Lower leg skin (tissue), 4 donors: Measurements from ENCODE around the gene ANO8. TPM values are rescaled to one million over a fixed set of nuclear protein-coding genes. Genes with fewer than 3 reads are reported as not detected.

Experiments
- DNase-seq, 2 donors: peaks; one replicate each; pipeline ENCODE4 v3.0.0-alpha.2; 2019; ENCODE audit warnings: low spot score in 2 of 2
- H3K4me3 ChIP-seq: fragments of 200-600 bp; sonication (generic); 2 replicates; pipeline ENCODE4 v1.5.1; 2017; ENCODE audit warnings: mild to moderate bottlenecking, low read depth; ENCODE audit not compliant: poor library complexity, severe bottlenecking
- POLR2A ChIP-seq, 2 donors: fragments of 450-650 bp; IDR thresholded peaks; one replicate each; pipeline ENCODE4 v1.6.1; 2016 to 2017; ENCODE audit warnings: antibody characterized with exemption in 2 of 2, mild to moderate bottlenecking in 1 of 2, moderate library complexity in 1 of 2
- whole genome bisulfite sequencing, 2 donors: methylation state at CpG; one replicate each; pipeline ENCODE4 v1.1.5; 2018; 5-methylcytosine and 5-hydroxymethylcytosine counted together
- intact Hi-C: fragments of 100-400 bp; cut with DNase I; formaldehyde crosslinking; loops from one replicate; pipeline ENCODE4 v1.15.0; 2023; ENCODE audit warnings: low total_unique reads
- total RNA-seq, 4 donors: library from RNA; depleted of rRNA; stranded (reverse); fragments of >200 nt; gene quantifications; one replicate each; pipeline ENCODE4 v1.1.0, GENCODE V29; 2016
- TF ChIP-seq, protein P1 (sequence below), 3 donors: fragments of 450-650 bp; IDR thresholded peaks; one replicate each; pipeline ENCODE4 v1.5.1; 2016; ENCODE audit warnings: antibody characterized with exemption in 3 of 3, mild to moderate bottlenecking in 3 of 3, moderate library complexity in 2 of 3

ANO8 gene
- total RNA-seq, 4 donors from 2014 or later: 31.1 to 56.8 (median 46.9) TPM

GRCh38 chr19:17327068-17327653, 7.5 kb downstream of the ANO8 start:
- no peak overlapping the region for H3K4me3 ChIP-seq
- 91 to 92% methylated on average over 7 to 24 of the region's 27 CpGs for WGBS, 2 donors
- intact Hi-C loops: no loop called here
- DNase-seq: no peak
- TF ChIP-seq, protein P1, sequence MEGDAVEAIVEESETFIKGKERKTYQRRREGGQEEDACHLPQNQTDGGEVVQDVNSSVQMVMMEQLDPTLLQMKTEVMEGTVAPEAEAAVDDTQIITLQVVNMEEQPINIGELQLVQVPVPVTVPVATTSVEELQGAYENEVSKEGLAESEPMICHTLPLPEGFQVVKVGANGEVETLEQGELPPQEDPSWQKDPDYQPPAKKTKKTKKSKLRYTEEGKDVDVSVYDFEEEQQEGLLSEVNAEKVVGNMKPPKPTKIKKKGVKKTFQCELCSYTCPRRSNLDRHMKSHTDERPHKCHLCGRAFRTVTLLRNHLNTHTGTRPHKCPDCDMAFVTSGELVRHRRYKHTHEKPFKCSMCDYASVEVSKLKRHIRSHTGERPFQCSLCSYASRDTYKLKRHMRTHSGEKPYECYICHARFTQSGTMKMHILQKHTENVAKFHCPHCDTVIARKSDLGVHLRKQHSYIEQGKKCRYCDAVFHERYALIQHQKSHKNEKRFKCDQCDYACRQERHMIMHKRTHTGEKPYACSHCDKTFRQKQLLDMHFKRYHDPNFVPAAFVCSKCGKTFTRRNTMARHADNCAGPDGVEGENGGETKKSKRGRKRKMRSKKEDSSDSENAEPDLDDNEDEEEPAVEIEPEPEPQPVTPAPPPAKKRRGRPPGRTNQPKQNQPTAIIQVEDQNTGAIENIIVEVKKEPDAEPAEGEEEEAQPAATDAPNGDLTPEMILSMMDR (IDR thresholded peaks at IDR 0.05): no peak
- no peak for TF ChIP-seq POLR2A (IDR thresholded peaks at IDR 0.05)

GRCh38 chr19:17326595-17326966, 8.1 kb downstream of the ANO8 start:
- no peak for DNase-seq
- intact Hi-C loops: no loop called here

DNA sequence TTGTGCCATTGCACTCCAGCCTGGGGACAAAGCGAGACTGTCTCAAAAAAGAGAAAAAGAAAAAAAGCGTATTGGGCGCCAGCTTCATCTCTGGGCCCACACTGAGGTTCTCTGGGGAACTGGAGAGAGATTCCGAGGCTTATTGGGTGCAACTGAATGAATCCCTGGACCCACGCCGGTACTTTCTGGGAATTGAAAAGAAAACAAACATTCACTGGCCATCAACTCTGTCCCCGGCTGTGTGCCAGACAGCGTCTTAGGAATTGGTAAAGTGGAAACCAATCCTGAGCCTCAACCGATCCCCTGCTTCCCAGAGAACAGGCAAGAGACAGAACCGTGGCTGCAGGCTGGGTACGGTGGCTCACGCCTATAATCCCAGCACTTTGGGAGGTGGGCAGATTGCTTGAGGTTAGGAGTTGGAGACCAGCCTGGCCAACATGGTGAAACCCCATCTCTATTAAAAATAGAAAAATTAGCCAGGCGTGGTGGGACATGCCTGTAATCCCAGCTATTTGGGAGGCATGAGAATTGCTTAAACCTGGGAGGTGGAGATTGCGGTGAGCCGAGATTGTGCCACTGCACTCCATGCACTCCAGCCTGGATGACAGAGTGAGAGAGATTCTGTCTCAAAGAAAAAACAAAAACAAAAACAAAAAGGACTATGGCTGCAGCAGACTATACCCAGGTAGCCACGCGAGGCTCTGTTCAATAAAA, 8.6 kb downstream of the ANO8 start:
- DNase-seq: peak in 1 of 2 donors; percentile 93
- H3K4me3 ChIP-seq: no peak overlapping the region
- intact Hi-C loops: no loop called here
- TF ChIP-seq POLR2A (IDR thresholded peaks at IDR 0.05): no peak
- TF ChIP-seq, protein P1 (IDR thresholded peaks at IDR 0.05): no peak
- WGBS, 2 donors: 66 to 70% methylated on average over 17 of the region's 17 CpGs

More at GRCh38 chr19:17326595-17326966, 8.1 kb downstream of the ANO8 start:
- WGBS, 2 donors: 76 to 77% methylated on average over 11 of the region's 11 CpGs
- TF ChIP-seq POLR2A (IDR thresholded peaks at IDR 0.05): no peak
- TF ChIP-seq, protein P1 (IDR thresholded peaks at IDR 0.05): no peak
- no peak overlapping the region for H3K4me3 ChIP-seq

GRCh38 chr19:17325133-17325532, 9.5 kb downstream of the ANO8 start:
- no peak for DNase-seq
- 94 to 98% methylated on average over 12 to 20 of the region's 20 CpGs for WGBS, 2 donors
- no peak for TF ChIP-seq POLR2A (IDR thresholded peaks at IDR 0.05)
- TF ChIP-seq, protein P1 (IDR thresholded peaks at IDR 0.05): no peak
- intact Hi-C loops: no loop called here
- no peak overlapping the region for H3K4me3 ChIP-seq

DNA sequence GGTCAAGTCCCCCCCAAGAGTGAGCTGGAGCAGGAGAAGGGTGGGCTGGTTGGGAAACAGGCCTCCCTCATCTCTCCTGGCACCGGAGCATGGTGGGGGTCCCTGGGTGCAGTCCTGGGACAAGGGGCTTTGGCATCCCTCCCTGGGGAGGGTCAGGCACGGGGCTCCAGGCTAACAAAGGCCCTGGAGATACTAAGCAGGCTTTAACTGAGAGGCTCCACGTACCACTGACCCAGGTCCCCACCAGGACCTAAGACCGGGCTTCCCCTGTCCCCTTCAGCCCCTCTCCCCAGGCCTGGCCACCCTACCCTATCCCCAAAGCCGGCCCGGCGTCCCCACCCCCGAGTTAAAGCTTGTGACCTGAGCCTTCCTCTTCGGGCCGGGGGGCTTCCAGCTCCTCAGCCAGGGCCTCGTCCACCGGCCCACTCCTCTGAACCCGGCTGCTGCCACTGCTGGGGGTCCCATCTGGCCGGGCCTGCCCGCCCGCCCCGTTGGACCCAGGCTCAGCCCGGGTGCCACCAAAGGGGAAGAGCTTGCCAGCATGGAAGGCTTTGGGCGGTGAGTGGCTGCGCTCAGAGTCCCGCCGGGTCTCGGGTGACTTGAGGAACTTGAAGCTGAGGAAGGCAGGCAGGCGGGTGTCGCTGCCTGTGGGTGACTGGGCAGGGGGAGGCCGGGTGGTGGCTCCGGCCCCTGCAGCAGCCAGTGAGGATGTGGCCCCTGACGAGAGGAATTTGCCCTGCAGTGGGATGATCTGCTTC, 10.1 kb downstream of the ANO8 start:
- WGBS, 2 donors: 90% methylated on average over 18 to 28 of the region's 28 CpGs
- DNase-seq: no peak
- intact Hi-C loops: no loop called here
- no peak for TF ChIP-seq POLR2A (IDR thresholded peaks at IDR 0.05)
- TF ChIP-seq, protein P1 (IDR thresholded peaks at IDR 0.05): no peak
- no peak overlapping the region for H3K4me3 ChIP-seq
